Caco-2 (cell line): Measurements from ENCODE around the gene FBXO2. TPM values are rescaled to one million over a fixed set of nuclear protein-coding genes. Genes with fewer than 3 reads are reported as not detected.

Experiments used
- BruUV-seq: library from RNA; stranded (reverse); fragments of 400-500 nt; replicated peaks from 2 replicates; lab custom pipeline; 2021; lab: Mats Ljungman, UMichigan
- CTCF ChIA-PET: fragments of 300-600 bp; sonication (Branson Sonifier 250); formaldehyde crosslinking; loops from one replicate; lab custom pipeline; 2022; ENCODE audit warnings: antibody characterized with exemption; lab: Charles Lee
- POLR2A ChIA-PET: fragments of 300-600 bp; sonication (Branson Sonifier 250); formaldehyde crosslinking; loops from one replicate; lab custom pipeline; 2022; ENCODE audit warnings: antibody characterized with exemption; lab: Charles Lee
- DNase-seq, 2 experiments: peaks; one replicate each; pipeline versions ENCODE4 v3.0.0 to v3.0.0-alpha.2; 2020 to 2022
- H3K27me3 ChIP-seq: replicated peaks from 2 replicates; pipeline ENCODE4 v1.6.0; 2011; ENCODE audit warnings: low read length; ENCODE audit not compliant: control insufficient read depth, insufficient read depth
- H3K36me3 ChIP-seq: 2 replicates; pipeline ENCODE4 v1.5.1; 2011; ENCODE audit warnings: low read length; ENCODE audit not compliant: control insufficient read depth, insufficient read depth
- H3K4me1 ChIP-seq: fragments of 250-450 bp; sonication (Bioruptor Pico); 2 replicates; pipeline ENCODE4 v1.5.1; 2020; ENCODE audit warnings: mild to moderate bottlenecking
- H3K4me3 ChIP-seq: 2 replicates; pipeline ENCODE4 v1.5.1; 2011; ENCODE audit warnings: low read depth, mild to moderate bottlenecking, control low read depth, low read length
- H3K9me3 ChIP-seq: fragments of 250-450 bp; sonication (Bioruptor Pico); 2 replicates; pipeline ENCODE4 v1.5.1; 2020; ENCODE audit warnings: mild to moderate bottlenecking, moderate library complexity
- H3K27ac Mint-ChIP-seq: one replicate; pipeline ENCODE4 v1.8.0; 2022; ENCODE audit warnings: mixed read lengths; ENCODE audit not compliant: unreplicated experiment
- H3K27me3 Mint-ChIP-seq: one replicate; pipeline ENCODE4 v1.8.0; 2022; ENCODE audit warnings: mixed read lengths; ENCODE audit not compliant: insufficient read depth, unreplicated experiment
- H3K36me3 Mint-ChIP-seq: one replicate; pipeline ENCODE4 v1.8.0; 2022; ENCODE audit warnings: mild to moderate bottlenecking, mixed read lengths; ENCODE audit not compliant: insufficient read depth, unreplicated experiment
- H3K4me1 Mint-ChIP-seq: one replicate; pipeline ENCODE4 v1.8.0; 2022; ENCODE audit warnings: low read depth, mixed read lengths; ENCODE audit not compliant: unreplicated experiment
- H3K4me3 Mint-ChIP-seq: one replicate; pipeline ENCODE4 v1.8.0; 2022; ENCODE audit warnings: mild to moderate bottlenecking, moderate library complexity, mixed read lengths; ENCODE audit not compliant: unreplicated experiment
- H3K9me3 Mint-ChIP-seq: one replicate; pipeline ENCODE4 v1.8.0; 2022; ENCODE audit warnings: mixed read lengths; ENCODE audit not compliant: unreplicated experiment
- intact Hi-C: fragments of 100-400 bp; cut with micrococcal nuclease; formaldehyde crosslinking; loops from one replicate; pipeline ENCODE4 v1.10.0; 2022; ENCODE audit not compliant: unreplicated experiment
- total RNA-seq: library from RNA; stranded (reverse); gene quantifications from 2 replicates; pipeline ENCODE4 v1.2.3, GENCODE V29; 2022
- TF ChIP-seq, protein P1 (sequence below), 2 experiments: fragments of 200-600 bp in 1 of 2; IDR thresholded peaks; 1 replicate in 1 of 2; 2 replicates in 1 of 2; pipeline versions ENCODE4 v1.5.1 to v1.8.0; 2011 to 2022; ENCODE audit warnings: antibody characterized with exemption in 1 of 2, control low read depth in 1 of 2, inconsistent platforms in 1 of 2, low read depth in 1 of 2, low read length in 1 of 2, mild to moderate bottlenecking in 1 of 2, moderate library complexity in 1 of 2; ENCODE audit not compliant: insufficient read depth in 1 of 2, severe bottlenecking in 1 of 2, unreplicated experiment in 1 of 2

FBXO2 gene
- total RNA-seq, 1 experiment from 2014 or later = 78.5 TPM

DNA sequence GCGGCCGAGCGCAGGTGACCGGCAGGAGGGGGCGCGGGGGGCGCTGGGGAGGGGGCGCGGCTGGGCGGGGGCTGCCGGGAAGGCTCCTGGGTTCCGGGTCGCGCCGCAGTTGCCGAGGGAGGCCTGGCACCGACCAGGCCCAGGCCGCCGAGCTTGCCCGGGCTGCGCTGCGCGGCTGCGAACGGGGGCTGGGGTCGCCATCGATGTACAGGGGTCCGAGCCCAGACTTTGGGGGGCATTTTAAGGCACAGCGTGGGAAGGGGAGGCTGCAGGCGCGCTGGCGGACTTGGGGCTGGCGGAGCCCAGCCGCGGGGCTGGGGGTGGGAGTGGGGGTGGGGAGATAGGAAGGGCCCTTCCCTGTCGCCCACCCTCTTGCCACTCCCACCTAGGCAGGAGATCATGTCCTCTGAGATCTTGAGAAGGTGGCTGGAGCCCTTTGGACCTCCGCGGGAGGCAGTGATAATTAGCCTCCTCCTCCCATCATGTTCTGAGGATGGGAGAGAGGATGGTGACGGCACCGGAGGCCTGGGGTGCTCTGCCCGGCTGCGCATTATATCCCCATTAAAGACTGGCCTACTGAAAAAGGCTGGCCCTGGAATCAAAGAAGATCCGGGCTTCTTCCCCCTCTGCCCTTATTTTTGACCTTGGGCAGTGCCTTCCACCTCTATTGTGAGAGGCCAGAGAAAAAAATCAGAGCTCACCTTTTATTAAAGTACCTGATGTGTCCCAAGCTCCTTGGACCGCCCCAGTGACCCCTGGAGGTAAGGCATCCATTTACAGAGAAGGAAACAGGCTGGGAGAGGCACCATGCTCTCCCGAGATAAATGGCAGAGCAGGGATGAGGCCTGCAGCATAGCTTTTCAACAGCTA, 945 bp upstream of the FBXO2 start:
- no peak overlapping the region for H3K27ac Mint-ChIP-seq
- H3K36me3 Mint-ChIP-seq = peaks cover 19% of the 10 kb centered on the region
- H3K9me3 Mint-ChIP-seq = no peaks in the 10 kb centered on the region
- H3K4me1 Mint-ChIP-seq = no peaks in the 10 kb centered on the region
- Histone ChIP-seq H3K27me3 (no peaks in the 10 kb centered on the region), H3K36me3 (peaks cover 2% of the 10 kb centered on the region; the same call in 1 of the 2 replicates), H3K9me3 (no peaks in the 10 kb centered on the region), H3K4me1 (peaks cover 8% of the 10 kb centered on the region), H3K4me3 (peak overlapping the region; percentile 91)
- ChIA-PET CTCF (interaction anchor here (0.7 kb wide), 1 partner anchor 148 kb away, joined by 3 read pairs; no protein-coding TSS in a partner anchor), POLR2A (interaction anchor here (0.6 to 1.2 kb wide), 3 partner anchors 10 to 152 kb away, joined by 3 to 4 read pairs (median 3); no protein-coding TSS in a partner anchor)
- intact Hi-C loops = loop anchor here (5.0 kb wide), 1 partner anchor 62 kb away; no protein-coding TSS in a partner anchor
- TF ChIP-seq, protein P1, sequence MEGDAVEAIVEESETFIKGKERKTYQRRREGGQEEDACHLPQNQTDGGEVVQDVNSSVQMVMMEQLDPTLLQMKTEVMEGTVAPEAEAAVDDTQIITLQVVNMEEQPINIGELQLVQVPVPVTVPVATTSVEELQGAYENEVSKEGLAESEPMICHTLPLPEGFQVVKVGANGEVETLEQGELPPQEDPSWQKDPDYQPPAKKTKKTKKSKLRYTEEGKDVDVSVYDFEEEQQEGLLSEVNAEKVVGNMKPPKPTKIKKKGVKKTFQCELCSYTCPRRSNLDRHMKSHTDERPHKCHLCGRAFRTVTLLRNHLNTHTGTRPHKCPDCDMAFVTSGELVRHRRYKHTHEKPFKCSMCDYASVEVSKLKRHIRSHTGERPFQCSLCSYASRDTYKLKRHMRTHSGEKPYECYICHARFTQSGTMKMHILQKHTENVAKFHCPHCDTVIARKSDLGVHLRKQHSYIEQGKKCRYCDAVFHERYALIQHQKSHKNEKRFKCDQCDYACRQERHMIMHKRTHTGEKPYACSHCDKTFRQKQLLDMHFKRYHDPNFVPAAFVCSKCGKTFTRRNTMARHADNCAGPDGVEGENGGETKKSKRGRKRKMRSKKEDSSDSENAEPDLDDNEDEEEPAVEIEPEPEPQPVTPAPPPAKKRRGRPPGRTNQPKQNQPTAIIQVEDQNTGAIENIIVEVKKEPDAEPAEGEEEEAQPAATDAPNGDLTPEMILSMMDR (IDR thresholded peaks at IDR 0.05; ENCODE audit: insufficient read depth in 1 of 2, low read depth in 1 of 2, low read length in 1 of 2, severe bottlenecking in 1 of 2, unreplicated experiment in 1 of 2) = no peak
- no peak for DNase-seq
- no peaks in the 10 kb centered on the region for H3K27me3 Mint-ChIP-seq
- peak overlapping the region; percentile 76 for H3K4me3 Mint-ChIP-seq
- no TSS peak for BruUV-seq

DNA sequence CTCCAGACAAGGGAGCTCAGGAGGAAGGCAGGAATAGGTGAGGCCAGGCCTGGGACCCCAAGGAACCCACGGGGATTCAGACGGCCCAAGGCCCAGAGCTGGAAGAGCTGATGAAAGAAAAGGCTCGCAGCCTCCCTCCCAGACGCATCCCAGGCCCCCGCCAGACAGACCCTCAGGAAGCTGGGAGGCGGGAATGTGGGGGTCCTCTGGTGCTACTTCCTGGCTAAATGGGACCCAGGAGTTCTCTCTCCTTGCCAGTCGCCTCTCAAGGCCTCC, 430 bp downstream of the FBXO2 start:
- Mint-ChIP-seq H3K4me1 (no peaks in the 10 kb centered on the region), H3K36me3 (peaks cover 25% of the 10 kb centered on the region), H3K9me3 (no peaks in the 10 kb centered on the region), H3K27ac (no peak overlapping the region), H3K4me3 (peak overlapping the region; percentile 76), H3K27me3 (no peaks in the 10 kb centered on the region)
- no peaks in the 10 kb centered on the region for H3K9me3 ChIP-seq
- intact Hi-C loops = loop anchor here (1.0 to 5.0 kb wide), 2 partner anchors 64 to 337 kb away; no protein-coding TSS in a partner anchor
- TF ChIP-seq, protein P1 (IDR thresholded peaks at IDR 0.05; ENCODE audit: insufficient read depth in 1 of 2, low read depth in 1 of 2, low read length in 1 of 2, severe bottlenecking in 1 of 2, unreplicated experiment in 1 of 2) = no peak
- H3K36me3 ChIP-seq = peaks cover 2% of the 10 kb centered on the region; the same call in 1 of the 2 replicates
- H3K4me1 ChIP-seq = peaks cover 8% of the 10 kb centered on the region
- H3K4me3 ChIP-seq = peak overlapping the region; percentile 91
- no peaks in the 10 kb centered on the region for H3K27me3 ChIP-seq
- POLR2A ChIA-PET = interaction anchor here (0.9 to 1.7 kb wide), 4 partner anchors 9 to 381 kb away, joined by 3 to 13 read pairs (median 4); no protein-coding TSS in a partner anchor
- DNase-seq = no peak
- CTCF ChIA-PET = interaction anchor here (0.5 to 1.8 kb wide), 8 partner anchors 11 to 856 kb away, joined by 3 to 9 read pairs (median 3); partner anchors contain the start of genes AGTRAP and FBXO6
- BruUV-seq = TSS peak; percentile 40
